GM21381 (cell line): ENCODE measurements around the gene SLC30A3.

ENCODE experiments used
- ATAC-seq: cut with Tn5 transposase; IDR thresholded peaks from one replicate; pipeline ENCODE4 v1.9.1; 2021; ENCODE audit warnings: mild to moderate bottlenecking, moderate library complexity; ENCODE audit not compliant: unreplicated experiment

The SLC30A3 gene

GRCh38 chr2:27236626-27237025, 26.2 kb downstream of the SLC30A3 start:
- ATAC-seq = no peak

- no peak for ATAC-seq
These were observed 26.7 kb downstream of the SLC30A3 start for GRCh38 chr2:27236136-27236535.

GRCh38 chr2:27233341-27233740, 29.5 kb downstream of the SLC30A3 start:
- no peak for ATAC-seq

GRCh38 chr2:27231921-27232320, 30.9 kb downstream of the SLC30A3 start:
- no peak for ATAC-seq

GRCh38 chr2:27227501-27227900, 35.3 kb downstream of the SLC30A3 start:
- no peak for ATAC-seq

- no peak for ATAC-seq
These were observed 37.3 kb downstream of the SLC30A3 start for GRCh38 chr2:27225526-27225925.

GRCh38 chr2:27223416-27223815, 39.4 kb downstream of the SLC30A3 start:
- ATAC-seq = no peak

GRCh38 chr2:27222407-27222806, 40.4 kb downstream of the SLC30A3 start:
- no peak for ATAC-seq

GRCh38 chr2:27221166-27221565, 41.7 kb downstream of the SLC30A3 start:
- no peak for ATAC-seq

GRCh38 chr2:27220091-27220490, 42.8 kb downstream of the SLC30A3 start:
- ATAC-seq = no peak

GRCh38 chr2:27219091-27219490, 43.8 kb downstream of the SLC30A3 start:
- ATAC-seq = no peak

GRCh38 chr2:27218614-27219013, 44.2 kb downstream of the SLC30A3 start:
- ATAC-seq = no peak

- peak; percentile 69 for ATAC-seq
These were observed 45.4 kb downstream of the SLC30A3 start, which contains the start of gene CAD for GRCh38 chr2:27217173-27218121. Gene CAD (plus strand): TSS chr2:27217369. CDS start chr2:27217552, 183 bp downstream.

- no peak for ATAC-seq
These were observed 46.3 kb downstream of the SLC30A3 start for GRCh38 chr2:27216416-27217137.

- ATAC-seq = no peak
These were observed 47.9 kb downstream of the SLC30A3 start for GRCh38 chr2:27214941-27215340.

GRCh38 chr2:27212626-27213471, 50.0 kb downstream of the SLC30A3 start:
- ATAC-seq = no peak

- ATAC-seq = peak; percentile 81
These were observed 50.8 kb downstream of the SLC30A3 start, which contains the start of the genes ATRAID and SLC5A6 for GRCh38 chr2:27211943-27212625. Gene ATRAID (plus strand): TSS chr2:27212041. CDS start chr2:27212369, 328 bp downstream. Gene SLC5A6 (minus strand): TSS chr2:27212268. CDS start chr2:27207650, 4,618 bp downstream.

GRCh38 chr2:27211241-27211942, 51.5 kb downstream of the SLC30A3 start:
- ATAC-seq = no peak

GRCh38 chr2:27209621-27210401, 53.0 kb downstream of the SLC30A3 start:
- no peak for ATAC-seq
